HG03575 (cell line): ENCODE measurements around the gene PPP3R2.
"Not testable (repeated sequence)": the region's sequence is repeated elsewhere in the genome, so short reads cannot be mapped to it uniquely, and the experiment has no call there.

Experiments
- ATAC-seq: cut with Tn5 transposase; IDR thresholded peaks from one replicate; pipeline ENCODE4 v1.9.1; 2021; ENCODE audit not compliant: unreplicated experiment, insufficient number of reproducible peaks, low FRiP score; ENCODE audit errors: extremely low read depth

The PPP3R2 gene

GRCh38 chr9:101591787-101592446 lies 2.9 kb downstream of the PPP3R2 start:
- ATAC-seq: no peak

DNA sequence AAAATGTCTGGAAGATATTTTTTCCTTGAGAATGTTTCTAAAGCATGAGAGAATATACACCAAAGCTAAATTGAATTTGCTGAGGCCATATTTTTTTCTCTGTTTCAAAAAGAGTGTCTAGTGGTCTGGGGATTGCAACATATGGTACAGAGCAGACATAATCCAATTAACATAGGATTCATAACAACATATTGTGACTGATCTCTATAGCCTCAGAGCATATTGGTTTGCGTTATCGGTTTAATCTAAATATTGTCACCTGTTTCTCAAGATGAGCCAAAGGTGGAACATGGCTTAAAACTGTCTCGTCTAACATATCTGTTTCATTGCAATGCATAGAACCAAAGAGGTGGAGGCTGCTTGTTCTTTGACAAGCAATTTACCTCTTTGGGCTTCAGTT lies 3.9 kb downstream of the PPP3R2 start:
- ATAC-seq: no peak

DNA sequence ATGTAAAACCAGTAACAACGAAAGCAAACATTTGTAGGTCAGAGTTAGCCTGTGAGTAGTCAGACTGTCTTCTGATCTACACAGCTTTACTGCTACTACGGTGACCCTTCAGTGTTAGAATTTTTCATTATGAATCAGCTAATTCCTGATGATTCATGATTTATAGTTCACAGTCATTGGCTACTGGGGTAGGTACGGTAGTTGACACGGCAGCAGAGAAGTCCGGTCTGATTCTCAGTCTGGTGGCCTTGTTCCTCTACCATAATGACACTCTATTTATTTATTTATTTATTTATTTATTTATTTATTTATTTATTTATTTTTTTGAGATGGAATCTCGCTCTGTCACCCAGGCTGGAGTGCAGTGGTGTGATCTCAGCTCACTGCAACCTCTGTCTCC lies 4.7 kb downstream of the PPP3R2 start:
- ATAC-seq: not testable (repeated sequence)

GRCh38 chr9:101587332-101588043 lies 7.3 kb downstream of the PPP3R2 start:
- no peak for ATAC-seq

DNA sequence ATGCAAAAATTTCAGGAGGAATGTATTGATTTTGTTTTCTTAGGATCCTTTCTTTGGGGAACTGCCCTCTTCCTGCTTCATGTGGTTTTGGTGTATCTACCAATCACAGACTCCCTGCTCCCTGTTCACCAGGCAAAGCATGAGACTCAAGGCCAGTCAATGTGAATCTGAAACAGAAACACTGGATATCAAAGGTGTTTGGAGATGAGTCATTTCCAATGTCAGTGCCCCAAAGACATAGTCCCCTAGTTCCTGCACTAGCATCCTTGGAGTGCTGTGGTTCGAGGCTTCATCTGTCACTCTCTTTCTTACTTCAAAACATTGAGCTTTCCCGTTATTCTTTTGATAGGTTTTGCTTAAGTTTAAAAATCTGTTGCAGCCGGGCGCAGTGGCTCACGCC lies 8.1 kb downstream of the PPP3R2 start:
- ATAC-seq: peak; percentile 93

DNA sequence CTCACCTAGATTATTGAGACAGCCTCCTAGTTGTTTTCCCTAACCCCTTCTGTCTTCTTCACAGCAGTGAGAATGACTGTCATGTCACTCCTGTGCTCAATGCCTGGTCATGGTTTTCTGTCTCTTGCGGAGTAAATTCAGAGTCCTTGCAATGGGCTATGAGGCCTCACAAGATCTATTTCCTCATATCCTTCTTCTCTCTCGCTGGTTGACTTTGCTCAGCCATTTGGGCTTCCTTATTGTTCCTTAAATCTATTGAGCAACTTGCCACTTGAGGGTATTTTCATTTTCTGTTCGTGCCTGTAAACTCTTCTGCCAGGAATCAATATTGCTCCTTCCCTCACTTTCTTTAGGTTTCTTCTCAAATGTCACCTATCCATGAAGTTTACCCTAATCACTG lies 9.0 kb downstream of the PPP3R2 start:
- no peak for ATAC-seq

- ATAC-seq: no peak
Observed at GRCh38 chr9:101582553-101582952, 12.2 kb downstream of the PPP3R2 start.

DNA sequence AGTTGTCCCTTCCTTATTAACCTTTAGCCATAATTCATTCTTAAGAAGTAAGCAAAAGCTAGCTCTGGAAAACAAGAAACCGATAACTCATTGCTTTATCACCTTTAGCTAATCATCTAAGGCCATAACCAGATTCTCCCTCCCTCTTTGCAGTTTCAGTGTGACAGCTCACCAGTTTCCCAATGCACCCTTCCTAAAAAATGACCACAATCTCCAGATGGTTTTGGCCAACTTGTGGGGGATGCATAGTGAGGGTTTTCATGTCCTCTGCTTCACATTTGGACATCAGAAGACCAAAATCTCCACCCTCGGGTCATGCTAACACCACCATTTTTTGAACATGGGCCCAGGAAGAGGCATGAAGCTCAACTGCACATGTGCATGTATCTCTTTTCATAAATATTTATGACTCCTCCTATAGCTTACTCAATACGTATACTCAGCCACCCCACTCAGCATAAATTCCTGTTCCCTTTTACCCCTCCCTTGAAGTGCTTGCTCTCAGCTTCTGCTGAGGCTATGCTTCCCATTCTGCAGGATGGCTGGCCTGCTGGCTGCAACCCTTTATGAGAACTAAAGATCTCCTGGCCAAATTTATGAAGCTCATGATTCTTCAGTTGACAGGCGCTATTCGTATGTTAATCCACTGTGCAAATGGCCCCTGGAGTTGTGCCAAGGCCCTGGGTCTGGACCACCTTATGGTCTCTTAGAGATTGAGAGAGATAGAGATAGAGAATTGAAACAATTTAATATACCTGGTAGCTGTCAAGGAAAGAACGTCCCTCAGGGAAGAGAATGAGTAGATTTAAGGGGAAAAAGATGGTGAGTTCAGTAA lies 14.8 kb downstream of the PPP3R2 start:
- ATAC-seq: no peak

GRCh38 chr9:101578378-101578777 lies 16.4 kb downstream of the PPP3R2 start:
- no peak for ATAC-seq

DNA sequence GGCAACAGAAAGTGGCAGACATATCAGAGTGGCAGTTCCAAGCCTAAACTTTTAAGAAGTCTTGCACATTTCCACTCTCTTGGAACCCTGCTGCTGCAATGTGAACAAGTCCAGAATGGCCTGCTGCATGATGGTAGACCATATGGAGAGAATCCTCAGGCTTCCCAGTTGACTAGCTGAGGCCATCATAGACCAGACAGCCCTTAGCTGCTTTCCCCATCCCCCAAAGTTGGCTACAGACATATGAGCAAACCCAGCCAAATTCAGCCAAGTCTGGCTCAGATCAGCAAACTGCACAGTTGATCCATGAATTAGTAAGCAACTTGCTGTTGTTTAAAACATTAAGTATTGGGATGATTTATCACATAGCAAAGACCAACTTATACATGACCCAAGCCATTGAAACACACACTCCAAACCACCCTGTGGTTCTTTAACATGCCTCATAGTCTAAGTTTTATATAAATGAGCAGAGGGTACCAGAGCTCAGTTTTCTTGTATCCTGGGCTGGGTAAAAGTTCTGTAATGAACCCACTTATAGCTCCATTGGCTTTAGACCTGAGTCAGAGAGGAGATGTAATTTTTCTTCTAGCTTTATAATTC lies 19.9 kb downstream of the PPP3R2 start:
- ATAC-seq: no peak

DNA sequence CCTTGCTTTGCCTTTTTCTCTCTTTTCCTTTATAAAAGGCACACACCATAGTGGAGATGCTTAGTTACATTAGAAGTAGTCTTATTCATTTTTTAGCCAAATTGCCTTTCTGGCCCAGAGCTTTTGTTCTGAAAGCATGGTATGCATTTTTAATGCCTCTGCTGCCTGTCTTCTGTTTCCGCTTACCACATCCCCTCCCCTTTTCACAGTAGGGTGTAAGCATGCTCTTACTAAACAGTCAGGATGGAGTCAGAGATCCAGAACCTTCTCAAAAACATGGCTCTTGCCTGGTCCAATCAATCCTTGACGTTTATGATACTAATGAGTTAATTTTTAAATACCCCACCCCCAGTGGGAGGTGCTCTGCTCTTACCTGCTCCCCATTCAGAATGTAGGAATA lies 22.5 kb downstream of the PPP3R2 start:
- no peak for ATAC-seq

- ATAC-seq: no peak
Observed at GRCh38 chr9:101571114-101571513, 23.7 kb downstream of the PPP3R2 start.

DNA sequence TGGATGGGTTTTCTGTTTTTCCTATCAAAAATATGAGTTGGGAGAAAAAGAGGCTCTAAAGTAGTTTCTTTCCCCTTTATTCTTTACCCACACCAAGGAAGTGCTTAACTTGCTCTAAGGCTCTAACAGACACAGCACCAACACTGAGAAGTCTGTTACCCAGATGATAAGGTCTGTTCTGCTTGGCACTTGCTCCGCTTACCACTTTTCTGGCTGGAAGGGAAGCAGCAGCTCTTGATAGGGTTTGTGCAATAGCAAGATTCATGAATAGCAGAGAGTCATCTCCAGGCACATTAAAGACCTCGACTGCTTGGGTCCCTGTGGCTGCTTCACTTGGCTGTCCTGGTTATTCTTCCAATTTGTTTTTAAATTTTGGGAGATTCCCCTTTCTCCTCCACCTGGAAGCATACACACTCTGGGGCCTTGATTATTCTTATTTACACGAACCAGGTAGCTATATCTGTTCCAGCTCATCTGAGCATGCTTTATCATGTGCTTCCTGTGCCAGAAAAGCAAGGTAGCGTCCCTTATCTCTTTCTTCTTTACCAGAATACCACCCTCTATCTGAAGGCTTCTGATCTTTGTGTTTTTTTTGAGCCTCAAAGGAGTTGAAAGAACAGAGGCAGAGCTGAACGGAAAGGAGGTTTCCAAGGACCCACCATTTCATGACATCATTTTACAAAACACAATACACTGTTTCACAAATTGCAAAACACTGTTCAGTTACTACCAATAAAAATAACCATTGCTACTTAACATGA lies 24.8 kb downstream of the PPP3R2 start:
- ATAC-seq: no peak

DNA sequence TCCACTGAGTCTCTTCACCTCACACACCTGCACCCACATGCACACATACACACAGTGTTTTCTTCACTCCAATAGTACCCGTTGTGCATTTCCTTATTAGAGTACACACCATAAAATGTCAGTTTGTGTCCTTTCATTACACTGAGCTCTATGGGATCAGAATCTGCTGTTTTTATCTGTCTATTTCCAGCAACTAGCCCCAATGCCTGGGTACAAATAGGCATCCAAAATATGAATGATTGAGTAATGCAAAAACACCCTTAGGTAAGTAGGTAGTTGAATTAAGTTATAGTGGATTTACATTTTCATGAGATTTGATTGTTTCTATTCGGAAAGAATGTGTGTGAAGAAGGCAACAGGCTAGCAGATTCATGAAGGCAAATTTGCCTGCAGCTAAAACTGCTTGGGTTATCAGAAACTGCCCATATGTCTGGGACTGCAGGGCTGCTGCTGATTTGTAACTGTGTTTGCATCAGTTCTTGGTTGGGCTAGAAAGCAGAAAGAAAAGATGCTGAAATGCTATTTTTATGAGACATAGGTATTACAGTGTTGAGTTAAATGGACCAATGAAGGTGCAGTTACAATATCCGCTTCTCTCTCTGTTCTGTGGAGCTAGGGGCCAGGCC lies 26.9 kb downstream of the PPP3R2 start:
- no peak for ATAC-seq

DNA sequence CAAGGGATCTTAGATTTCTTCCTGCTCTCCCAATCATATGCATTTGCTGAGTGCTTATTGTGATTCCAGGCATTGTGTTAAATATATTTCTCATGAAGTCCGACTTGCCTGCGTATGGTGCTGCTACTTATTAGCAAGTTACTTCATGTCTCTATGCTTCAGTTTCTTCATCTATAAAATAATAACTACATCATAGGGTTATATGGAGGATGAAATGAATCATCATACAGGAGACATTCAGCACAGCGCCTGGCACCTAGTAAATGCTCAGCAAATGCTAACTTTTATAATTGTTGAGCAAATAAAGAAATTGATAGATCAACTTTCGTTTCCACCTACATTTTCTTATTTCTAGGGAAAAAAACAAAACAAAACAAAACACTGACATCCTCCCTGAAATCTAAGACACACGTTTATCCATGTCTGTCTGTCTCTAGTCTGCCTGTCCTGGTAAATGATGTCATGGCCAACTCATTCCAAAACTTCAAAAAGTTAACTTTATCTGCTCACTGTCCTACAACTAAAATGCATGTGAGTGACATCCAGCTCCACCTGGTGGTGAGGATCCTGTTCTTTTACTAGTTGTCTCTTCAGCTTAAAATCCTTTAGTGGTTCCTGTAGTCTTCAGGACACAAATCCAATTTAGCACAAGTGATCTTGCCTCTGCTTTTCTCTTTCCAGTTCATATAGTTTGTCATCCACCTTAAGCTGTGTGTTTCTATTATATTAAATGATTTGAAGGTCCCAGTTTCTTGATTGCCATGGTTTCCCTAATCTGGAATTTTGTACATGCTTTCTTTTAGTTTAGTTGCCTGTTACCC lies 27.7 kb downstream of the PPP3R2 start:
- ATAC-seq: no peak

DNA sequence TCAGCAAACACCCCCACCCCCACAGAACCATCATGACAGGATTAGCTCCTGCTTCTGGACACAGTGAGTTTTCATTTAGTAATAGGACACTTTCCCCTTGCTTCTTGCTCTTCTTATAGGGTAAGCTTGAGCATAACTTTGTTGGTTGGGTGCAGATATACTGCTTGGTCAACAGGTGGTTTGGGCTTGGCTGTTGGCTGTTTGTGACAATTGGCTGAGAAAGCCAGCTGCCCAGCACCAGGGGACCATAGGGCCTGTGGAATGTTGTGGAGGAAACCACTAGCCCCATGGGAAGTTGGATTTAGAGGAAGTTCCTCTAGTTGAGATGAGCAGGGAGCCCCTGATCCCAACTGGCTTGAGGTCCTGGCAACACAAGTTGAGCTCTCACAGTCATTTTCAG lies 30.5 kb downstream of the PPP3R2 start:
- no peak for ATAC-seq

DNA sequence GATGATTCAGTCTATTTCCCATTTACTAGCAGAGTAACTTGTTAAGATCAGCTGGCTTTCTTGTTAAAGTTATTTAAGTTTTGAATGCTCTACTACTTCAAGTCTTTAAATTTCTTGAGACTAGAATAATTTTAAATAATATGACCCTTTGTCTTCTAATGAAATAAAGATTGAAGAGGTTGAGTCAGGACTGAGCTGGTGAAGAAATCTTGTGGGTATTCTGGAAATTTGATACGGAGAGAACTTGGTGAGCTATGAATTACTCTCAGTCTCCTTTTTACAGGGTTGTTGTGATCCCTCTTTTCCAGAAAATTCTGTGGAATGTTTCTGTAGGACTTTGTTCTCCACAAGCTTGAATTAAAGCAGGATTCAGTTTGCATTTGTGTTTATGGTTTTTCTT lies 31.8 kb downstream of the PPP3R2 start:
- no peak for ATAC-seq

DNA sequence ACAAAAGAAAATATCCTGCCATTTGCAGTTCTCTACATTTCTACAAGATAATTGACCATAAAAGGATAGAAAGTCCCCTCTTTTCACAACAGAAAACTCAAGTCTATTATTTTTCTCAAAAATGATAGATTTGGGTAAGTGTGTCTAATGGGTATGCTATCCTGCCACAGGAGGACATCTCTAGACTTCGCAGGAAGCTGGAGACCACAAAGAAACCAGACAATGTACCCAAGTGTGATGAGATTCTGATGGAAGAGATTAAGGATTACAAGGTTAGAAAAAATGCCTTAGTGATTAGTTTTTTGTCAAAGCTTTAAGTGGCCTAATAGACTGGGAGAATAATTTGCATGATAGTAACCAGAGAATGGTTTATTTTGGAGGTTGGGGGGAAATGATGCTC lies 33.0 kb downstream of the PPP3R2 start:
- ATAC-seq: no peak
